Measurements from ENCODE around the gene C6orf89. TPM values are rescaled to one million over a fixed set of nuclear protein-coding genes. Genes with fewer than 3 reads are reported as not detected.

Gene C6orf89
- total and polyA plus RNA-seq, 10 donors: 5.7 to 49.8 (median 34.7) TPM

DNA sequence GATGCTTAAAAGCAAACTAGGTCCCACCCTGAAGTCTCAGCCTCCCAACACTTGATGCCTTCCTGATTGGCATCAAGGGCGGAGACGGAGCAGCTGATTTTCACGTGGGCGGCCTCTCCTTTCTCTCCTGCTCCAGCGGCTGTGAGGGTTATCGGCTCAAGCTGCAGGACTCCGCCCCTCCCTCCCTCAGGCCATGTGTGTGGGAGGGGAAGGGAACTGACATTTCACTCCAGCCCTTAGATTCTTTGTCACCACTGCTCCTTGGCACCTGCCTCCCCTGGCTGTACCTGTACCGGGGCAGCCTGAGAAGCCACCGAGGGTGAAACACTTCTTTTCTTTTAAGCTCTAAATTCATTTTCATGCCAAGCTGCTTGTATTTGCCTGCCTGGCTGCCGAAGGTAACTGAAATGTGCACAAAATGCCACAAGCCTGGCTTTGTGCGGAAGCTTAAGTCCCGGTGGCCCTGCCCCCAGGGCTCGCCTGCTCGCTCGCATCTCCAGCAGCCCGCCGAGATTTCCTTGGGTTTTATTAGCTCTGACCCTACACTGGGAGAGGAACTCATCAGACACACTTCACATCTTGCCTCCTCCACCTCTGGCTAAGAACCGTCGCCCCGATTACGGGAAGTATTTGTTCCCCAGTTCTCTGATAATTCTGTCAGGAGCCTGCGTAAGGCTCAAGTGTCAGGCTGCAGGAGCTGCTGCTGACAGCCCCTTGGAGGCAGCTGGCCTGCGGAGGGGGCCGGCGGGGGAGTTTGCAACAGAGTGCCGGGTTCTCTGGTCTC is 36.9 kb upstream of the C6orf89 start:
- no peak for DNase-seq
- H3K4me1 ChIP-seq: peaks cover 0 to 59% (median 28%) of the 10 kb centered on the region in 6 donors
- WGBS, 5 donors: 30 to 54% (median 43%) methylated on average over 25 to 26 of the region's 26 CpGs
- H3K9me3 ChIP-seq: peaks cover 0 to 18% (median 11%) of the 10 kb centered on the region in 8 donors
- peaks cover 0 to 20% (median 3%) of the 10 kb centered on the region in 6 donors for H3K36me3 ChIP-seq
- intact Hi-C loops (cut with DNase I; ENCODE audit: low total_unique reads): no loop called here
- no peak overlapping the region for H3K27ac ChIP-seq
- TF ChIP-seq POLR2AphosphoS5 (IDR thresholded peaks at IDR 0.05) (no peak), POLR2A (IDR thresholded peaks at IDR 0.05) (no peak)
- TF ChIP-seq, protein P1, sequence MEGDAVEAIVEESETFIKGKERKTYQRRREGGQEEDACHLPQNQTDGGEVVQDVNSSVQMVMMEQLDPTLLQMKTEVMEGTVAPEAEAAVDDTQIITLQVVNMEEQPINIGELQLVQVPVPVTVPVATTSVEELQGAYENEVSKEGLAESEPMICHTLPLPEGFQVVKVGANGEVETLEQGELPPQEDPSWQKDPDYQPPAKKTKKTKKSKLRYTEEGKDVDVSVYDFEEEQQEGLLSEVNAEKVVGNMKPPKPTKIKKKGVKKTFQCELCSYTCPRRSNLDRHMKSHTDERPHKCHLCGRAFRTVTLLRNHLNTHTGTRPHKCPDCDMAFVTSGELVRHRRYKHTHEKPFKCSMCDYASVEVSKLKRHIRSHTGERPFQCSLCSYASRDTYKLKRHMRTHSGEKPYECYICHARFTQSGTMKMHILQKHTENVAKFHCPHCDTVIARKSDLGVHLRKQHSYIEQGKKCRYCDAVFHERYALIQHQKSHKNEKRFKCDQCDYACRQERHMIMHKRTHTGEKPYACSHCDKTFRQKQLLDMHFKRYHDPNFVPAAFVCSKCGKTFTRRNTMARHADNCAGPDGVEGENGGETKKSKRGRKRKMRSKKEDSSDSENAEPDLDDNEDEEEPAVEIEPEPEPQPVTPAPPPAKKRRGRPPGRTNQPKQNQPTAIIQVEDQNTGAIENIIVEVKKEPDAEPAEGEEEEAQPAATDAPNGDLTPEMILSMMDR (IDR thresholded peaks at IDR 0.05 in 8 of 11, conservative IDR thresholded peaks at IDR 0.05 in 3 of 11): no peak
- H3K4me3 ChIP-seq: peak overlapping the region in 1 of 8 donors; percentile 16
- H3K27me3 ChIP-seq (replicated peaks in 1 of 7): no peaks in the 10 kb centered on the region

DNA sequence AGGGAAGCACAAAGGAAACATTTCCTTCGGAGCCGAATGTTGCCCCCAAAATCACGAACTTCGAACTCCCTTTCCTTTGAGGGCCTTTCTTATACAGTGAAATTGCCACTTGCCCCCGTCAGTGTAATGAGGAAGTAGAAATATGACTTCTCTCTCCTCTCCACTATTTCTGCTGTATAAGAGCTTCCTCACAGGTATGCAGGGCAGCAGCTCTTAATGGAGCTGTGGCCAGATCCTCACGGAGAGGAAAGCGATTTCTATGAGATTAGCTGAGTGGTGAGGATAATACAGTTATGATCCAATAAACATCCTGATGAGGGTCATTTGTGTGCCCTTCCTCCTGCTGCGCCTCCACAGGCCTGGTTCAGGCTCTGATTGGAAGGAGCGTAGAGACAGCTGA is 35.7 kb upstream of the C6orf89 start:
- DNase-seq: no peak
- 64 to 84% (median 73%) methylated on average over 9 of the region's 9 CpGs for WGBS, 5 donors
- Histone ChIP-seq H3K9me3 (peaks cover 0 to 18% (median 11%) of the 10 kb centered on the region in 8 donors), H3K36me3 (peaks cover 0 to 32% (median 10%) of the 10 kb centered on the region in 6 donors), H3K27ac (peak overlapping the region in 1 of 8 donors; percentile 8), H3K27me3 (replicated peaks in 1 of 7) (no peaks in the 10 kb centered on the region), H3K4me1 (peaks cover 0 to 61% (median 28%) of the 10 kb centered on the region in 6 donors), H3K4me3 (no peak overlapping the region)
- TF ChIP-seq, protein P1 (IDR thresholded peaks at IDR 0.05 in 8 of 11, conservative IDR thresholded peaks at IDR 0.05 in 3 of 11): no peak
- TF ChIP-seq POLR2AphosphoS5 (IDR thresholded peaks at IDR 0.05) (no peak), POLR2A (IDR thresholded peaks at IDR 0.05) (no peak)
- intact Hi-C loops (cut with DNase I; ENCODE audit: low total_unique reads): loop anchor here (2.0 kb wide), 1 partner anchor 83 kb away; no protein-coding TSS in a partner anchor

DNA sequence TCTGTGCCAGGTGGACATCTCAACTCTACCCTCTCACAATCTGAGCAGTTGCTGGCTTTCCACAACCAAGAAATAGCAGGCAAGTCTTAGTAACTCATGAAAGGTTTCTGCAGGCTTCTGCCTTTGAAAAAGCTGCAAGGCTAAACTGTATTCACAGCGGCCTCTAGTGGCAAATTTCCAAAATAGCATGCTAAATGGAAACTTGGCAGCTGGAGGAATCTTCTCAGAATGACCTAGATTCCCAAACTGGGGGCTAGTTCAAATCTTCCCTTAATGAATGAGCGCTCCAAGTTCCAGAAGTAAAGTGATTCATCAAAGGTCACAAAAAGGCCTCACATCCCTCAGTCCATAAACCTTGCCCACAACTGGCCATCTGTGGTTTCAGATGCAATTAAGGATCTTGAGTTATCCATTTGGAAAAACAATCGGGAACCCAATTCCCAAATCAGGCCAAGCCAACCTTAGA is 34.6 kb upstream of the C6orf89 start:
- DNase-seq: no peak
- H3K4me3 ChIP-seq: no peak overlapping the region
- 35 to 52% (median 47%) methylated on average over 3 of the region's 3 CpGs for WGBS, 5 donors
- peaks cover 4 to 43% (median 22%) of the 10 kb centered on the region in 6 donors for H3K36me3 ChIP-seq
- peak overlapping the region in 6 of 8 donors; percentile 18 to 82 (median 54) for H3K27ac ChIP-seq
- TF ChIP-seq, protein P1 (IDR thresholded peaks at IDR 0.05 in 8 of 11, conservative IDR thresholded peaks at IDR 0.05 in 3 of 11): peak; percentile 48 to 92 (median 78)
- TF ChIP-seq POLR2A (IDR thresholded peaks at IDR 0.05) (no peak), POLR2AphosphoS5 (IDR thresholded peaks at IDR 0.05) (no peak)
- peaks cover 0 to 18% (median 11%) of the 10 kb centered on the region in 8 donors for H3K9me3 ChIP-seq
- intact Hi-C loops (cut with DNase I; ENCODE audit: low total_unique reads): loop anchor here (2.0 kb wide), 1 partner anchor 84 kb away; no protein-coding TSS in a partner anchor
- no peaks in the 10 kb centered on the region for H3K27me3 ChIP-seq (replicated peaks in 1 of 7)
- H3K4me1 ChIP-seq: peaks cover 0 to 61% (median 28%) of the 10 kb centered on the region in 6 donors

DNA sequence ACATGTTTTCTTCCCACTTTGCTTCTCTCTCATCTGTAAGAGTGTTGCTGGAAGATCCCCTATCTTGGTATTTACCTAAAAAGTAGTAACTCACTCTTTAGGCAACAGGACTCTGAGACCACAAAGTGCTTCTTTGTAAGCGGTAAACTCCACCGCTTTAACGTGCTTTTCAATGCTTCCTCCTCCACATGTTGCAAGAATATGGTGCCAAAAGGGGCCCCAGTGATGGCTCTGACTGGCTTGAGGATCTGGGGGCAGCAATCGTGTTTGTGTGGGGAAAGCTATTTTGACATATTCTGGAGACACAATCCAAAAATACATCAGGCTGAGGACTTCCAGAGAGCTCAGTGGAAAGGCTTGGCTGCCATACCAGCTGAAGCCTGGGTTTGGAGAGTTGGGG is 34.1 kb upstream of the C6orf89 start:
- Histone ChIP-seq H3K4me3 (no peak overlapping the region), H3K4me1 (peaks cover 0 to 64% (median 29%) of the 10 kb centered on the region in 6 donors), H3K9me3 (peaks cover 0 to 18% (median 11%) of the 10 kb centered on the region in 8 donors), H3K27me3 (replicated peaks in 1 of 7) (no peaks in the 10 kb centered on the region), H3K36me3 (peaks cover 4 to 48% (median 23%) of the 10 kb centered on the region in 6 donors), H3K27ac (peak overlapping the region in 6 of 8 donors; percentile 18 to 82 (median 54))
- intact Hi-C loops (cut with DNase I; ENCODE audit: low total_unique reads): loop anchor here (2.0 kb wide), 1 partner anchor 85 kb away; no protein-coding TSS in a partner anchor
- TF ChIP-seq POLR2A (IDR thresholded peaks at IDR 0.05) (no peak), POLR2AphosphoS5 (IDR thresholded peaks at IDR 0.05) (no peak)
- TF ChIP-seq, protein P1 (IDR thresholded peaks at IDR 0.05 in 8 of 11, conservative IDR thresholded peaks at IDR 0.05 in 3 of 11): no peak
- no peak for DNase-seq
- 35 to 68% (median 49%) methylated on average over 4 of the region's 4 CpGs for WGBS, 5 donors
